ENCODE measurements around the gene IRF2BP1.

GRCh38 chr19:45852145-45852750 lies 33.7 kb downstream of the IRF2BP1 start:
- TF ChIP-seq CTCF (IDR thresholded peaks at IDR 0.05) (no peak), EZH2 (IDR thresholded peaks at IDR 0.05) (no peak), EZH2phosphoT487 (IDR thresholded peaks at IDR 0.05) (no peak)
